ENCODE measurements around the gene STK11. TPM values are rescaled to one million over a fixed set of nuclear protein-coding genes. Genes with fewer than 3 reads are reported as not detected.
A peak's percentile ranks its signal among the peaks of the same experiment; 100 is the strongest.

Gene STK11
- total and polyA plus RNA-seq, 10 donors: 44.0 to 107 (median 74.5) TPM

- peak; percentile 85 for DNase-seq
- Histone ChIP-seq H3K27ac (peak overlapping the region; percentile 95 to 100 (median 99)), H3K4me3 (peak overlapping the region in 4 of 8 donors; percentile 1 to 92 (median 50)), H3K36me3 (peaks cover 8 to 78% (median 59%) of the 10 kb centered on the region in 6 donors), H3K4me1 (peaks cover 70 to 95% (median 92%) of the 10 kb centered on the region in 6 donors), H3K27me3 (replicated peaks in 1 of 7) (no peaks in the 10 kb centered on the region), H3K9me3 (no peaks in the 10 kb centered on the region)
- intact Hi-C loops (cut with DNase I; ENCODE audit: low total_unique reads): no loop called here
- no peak for TF ChIP-seq POLR2A (IDR thresholded peaks at IDR 0.05)
- peak in 1 of 11 experiments; percentile 6 for TF ChIP-seq CTCF (IDR thresholded peaks at IDR 0.05 in 8 of 11, conservative IDR thresholded peaks at IDR 0.05 in 3 of 11)
- TF ChIP-seq POLR2AphosphoS5 (IDR thresholded peaks at IDR 0.05): peak in 2 of 3 donors; percentile 64 to 86
- 74 to 82% (median 79%) methylated on average over 35 to 52 of the region's 52 CpGs for WGBS, 5 donors
Measured at GRCh38 chr19:1255186-1256161, 49.9 kb downstream of the STK11 start.

GRCh38 chr19:1256646-1257474 lies 51.3 kb downstream of the STK11 start:
- peak overlapping the region; percentile 63 to 100 (median 99) for H3K27ac ChIP-seq
- H3K36me3 ChIP-seq: peaks cover 8 to 64% (median 50%) of the 10 kb centered on the region in 6 donors
- TF ChIP-seq CTCF (IDR thresholded peaks at IDR 0.05 in 8 of 11, conservative IDR thresholded peaks at IDR 0.05 in 3 of 11) (no peak), POLR2AphosphoS5 (IDR thresholded peaks at IDR 0.05) (peak; percentile 50 to 88 (median 56)), POLR2A (IDR thresholded peaks at IDR 0.05) (no peak)
- H3K27me3 ChIP-seq (replicated peaks in 1 of 7): no peaks in the 10 kb centered on the region
- intact Hi-C loops (cut with DNase I; ENCODE audit: low total_unique reads): no loop called here
- peak overlapping the region in 2 of 8 donors; percentile 1 to 43 for H3K4me3 ChIP-seq
- peak; percentile 84 for DNase-seq
- 72 to 84% (median 76%) methylated on average over 25 to 46 of the region's 46 CpGs for WGBS, 5 donors
- no peaks in the 10 kb centered on the region for H3K9me3 ChIP-seq
- H3K4me1 ChIP-seq: peaks cover 77 to 100% (median 97%) of the 10 kb centered on the region in 6 donors

GRCh38 chr19:1257475-1258162 lies 52.0 kb downstream of the STK11 start:
- intact Hi-C loops (cut with DNase I; ENCODE audit: low total_unique reads): no loop called here
- Histone ChIP-seq H3K9me3 (no peaks in the 10 kb centered on the region), H3K27me3 (replicated peaks in 1 of 7) (no peaks in the 10 kb centered on the region), H3K4me3 (peak overlapping the region in 4 of 8 donors; percentile 7 to 78 (median 36)), H3K4me1 (peaks cover 85 to 100% (median 97%) of the 10 kb centered on the region in 6 donors), H3K27ac (peak overlapping the region; percentile 93 to 100 (median 99)), H3K36me3 (peaks cover 8 to 57% (median 48%) of the 10 kb centered on the region in 6 donors)
- WGBS, 5 donors: 48 to 57% (median 50%) methylated on average over 21 to 23 of the region's 23 CpGs
- no peak for TF ChIP-seq POLR2A (IDR thresholded peaks at IDR 0.05)
- TF ChIP-seq POLR2AphosphoS5 (IDR thresholded peaks at IDR 0.05): peak in 2 of 3 donors; percentile 11 to 73
- TF ChIP-seq CTCF (IDR thresholded peaks at IDR 0.05 in 8 of 11, conservative IDR thresholded peaks at IDR 0.05 in 3 of 11): no peak
- peak; percentile 84 for DNase-seq
